ENCODE data around the gene TFCP2L1.

GRCh38 chr2:121238828-121239227 is 46.2 kb downstream of the TFCP2L1 start:
- TF ChIP-seq POLR2A (IDR thresholded peaks at IDR 0.05; ENCODE audit: low read length): no peak
- no peak for TF ChIP-seq GATA1 (IDR thresholded peaks at IDR 0.05; ENCODE audit: low read depth, low read length)
